SKM-1 (cell line): ENCODE data around the gene TOGARAM2.

ENCODE experiments used
- DNase-seq: peaks from one replicate; lab custom pipeline; 2025; ENCODE audit not compliant: unreplicated experiment; lab: John Stamatoyannopoulos, UW

Gene TOGARAM2

DNA sequence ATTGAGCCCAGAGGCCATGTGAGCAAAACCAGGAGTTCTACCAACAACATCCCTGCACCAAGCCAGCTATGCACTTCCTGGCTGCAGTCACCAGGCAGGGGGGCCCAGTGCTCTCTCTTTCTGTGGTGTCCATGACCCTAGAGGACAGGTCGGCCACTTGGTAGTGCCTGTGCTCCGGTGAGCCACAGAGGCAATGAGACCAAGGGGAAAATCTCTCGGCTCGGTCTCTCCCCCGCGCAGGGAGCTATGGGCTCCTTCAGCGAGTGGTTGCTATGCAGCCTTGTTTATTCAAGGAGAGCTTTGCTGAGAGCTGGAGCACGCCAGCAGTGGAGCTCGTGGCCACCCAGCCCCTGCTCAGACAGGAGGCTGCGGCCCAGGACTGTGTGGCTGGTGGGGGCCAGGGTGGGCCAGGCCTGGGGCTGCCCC, at the start of gene TOGARAM2:
TSS of gene TOGARAM2 (plus strand) at position 283 of the 426 bp plus-strand sequence. CDS start 13,537 bp downstream, outside the sequence.
- no peak for DNase-seq

DNA sequence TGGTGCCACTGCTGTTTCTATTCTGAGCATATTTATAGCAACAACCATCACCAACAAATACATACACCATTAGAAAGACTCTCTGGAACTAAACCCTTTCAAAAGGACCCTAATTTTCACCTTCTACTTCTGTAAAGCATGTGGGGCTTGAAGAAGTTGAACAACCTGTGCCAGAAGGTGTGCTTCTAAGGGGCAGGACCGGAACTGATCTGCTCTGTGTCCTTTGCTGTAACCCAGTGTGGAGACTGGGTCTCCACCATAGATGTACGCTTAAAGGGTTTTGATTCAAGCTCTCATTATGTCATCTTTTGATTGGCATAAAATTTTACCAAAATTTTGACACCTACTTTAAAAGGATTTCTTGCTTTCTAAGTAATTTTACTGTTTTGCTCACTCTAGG, 46.3 kb upstream of the TOGARAM2 start:
- no peak for DNase-seq

DNA sequence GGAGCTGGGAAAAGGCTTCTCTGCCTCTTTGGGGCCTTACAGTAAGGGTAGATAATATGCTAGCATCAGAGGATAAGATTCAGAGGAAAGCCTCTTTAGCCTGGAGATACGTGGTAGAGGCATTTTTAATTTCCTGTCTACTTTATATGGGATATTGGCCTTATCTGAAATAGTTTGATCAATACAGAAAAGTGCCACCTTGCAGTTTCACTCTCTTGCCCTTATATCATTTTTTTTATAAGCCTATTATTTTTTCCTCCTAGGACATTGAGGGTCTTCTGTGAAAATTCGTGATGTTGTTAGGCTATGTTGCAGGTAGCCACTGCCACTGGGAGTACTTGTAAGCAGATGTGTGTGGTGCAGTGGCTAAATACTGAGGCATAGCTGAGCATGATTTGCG, 40.1 kb upstream of the TOGARAM2 start:
- DNase-seq = no peak

DNA sequence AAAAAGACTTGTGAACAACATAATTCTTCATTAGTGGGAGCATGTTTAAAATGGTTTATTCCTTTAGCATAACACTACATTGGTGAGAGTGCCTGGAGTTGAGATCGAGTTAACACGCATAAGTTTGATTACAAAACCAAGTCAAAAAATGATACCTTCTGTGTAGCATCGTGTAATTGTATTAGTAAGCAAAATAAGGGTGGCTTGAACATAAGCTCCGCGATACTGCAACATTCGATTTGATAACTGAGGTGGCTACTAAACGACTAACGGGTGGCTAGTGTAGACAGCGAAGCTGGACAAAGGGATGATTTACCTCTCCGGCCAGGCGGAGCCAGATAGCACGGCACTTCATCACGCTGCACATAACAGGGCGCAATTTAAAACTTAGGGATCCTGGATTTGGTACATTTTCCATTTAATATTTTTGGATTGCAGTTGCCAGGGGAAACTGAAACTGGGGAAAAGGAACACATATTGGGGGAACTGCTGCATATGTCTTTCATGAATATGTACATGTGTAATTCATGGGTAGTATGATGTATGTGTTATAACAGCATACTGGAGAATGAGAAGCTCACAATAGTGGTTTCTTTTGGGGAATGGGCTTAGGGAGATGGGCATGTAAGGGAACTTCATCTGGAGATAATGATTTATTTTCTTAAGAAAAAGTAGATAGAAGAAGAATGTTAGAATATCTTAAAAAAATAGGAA, 36.4 kb upstream of the TOGARAM2 start:
- DNase-seq = no peak

DNA sequence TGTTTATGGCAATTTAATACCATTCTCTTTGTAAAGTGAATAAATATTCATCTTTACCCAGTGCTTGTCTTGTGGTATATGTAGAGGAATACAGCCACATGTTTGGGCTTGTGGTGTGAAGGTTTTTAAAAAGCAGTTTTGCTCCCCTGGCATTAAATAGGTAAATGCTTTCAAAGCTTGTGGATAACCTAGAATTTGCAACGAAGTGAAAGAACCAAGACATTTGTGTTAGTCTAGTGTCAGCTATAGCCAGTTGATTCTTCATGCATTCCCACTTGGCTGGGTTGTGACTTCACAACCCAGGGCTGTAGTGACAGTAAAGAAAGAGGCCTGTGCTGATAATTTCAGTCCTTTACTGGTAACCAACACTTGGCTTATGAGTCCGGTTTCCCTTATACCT, 32.9 kb upstream of the TOGARAM2 start:
- no peak for DNase-seq

DNA sequence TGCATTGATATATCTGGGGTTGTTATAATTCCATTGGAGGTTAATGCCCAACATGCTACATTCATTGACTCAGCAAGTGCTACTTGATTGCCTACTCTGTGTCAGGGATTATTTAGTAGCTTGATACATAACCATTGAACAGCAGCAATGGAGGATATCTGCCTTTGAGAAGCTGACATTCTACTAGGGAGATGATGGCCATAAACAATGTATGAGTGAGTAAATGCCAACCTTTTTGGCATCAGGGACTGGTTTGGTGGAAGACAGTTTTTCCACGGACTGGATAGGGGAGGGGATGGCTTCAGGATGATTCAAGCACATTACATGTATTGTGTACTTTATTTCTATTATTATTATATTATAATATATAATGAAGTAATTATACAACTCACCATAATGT, 31.9 kb upstream of the TOGARAM2 start:
- no peak for DNase-seq

DNA sequence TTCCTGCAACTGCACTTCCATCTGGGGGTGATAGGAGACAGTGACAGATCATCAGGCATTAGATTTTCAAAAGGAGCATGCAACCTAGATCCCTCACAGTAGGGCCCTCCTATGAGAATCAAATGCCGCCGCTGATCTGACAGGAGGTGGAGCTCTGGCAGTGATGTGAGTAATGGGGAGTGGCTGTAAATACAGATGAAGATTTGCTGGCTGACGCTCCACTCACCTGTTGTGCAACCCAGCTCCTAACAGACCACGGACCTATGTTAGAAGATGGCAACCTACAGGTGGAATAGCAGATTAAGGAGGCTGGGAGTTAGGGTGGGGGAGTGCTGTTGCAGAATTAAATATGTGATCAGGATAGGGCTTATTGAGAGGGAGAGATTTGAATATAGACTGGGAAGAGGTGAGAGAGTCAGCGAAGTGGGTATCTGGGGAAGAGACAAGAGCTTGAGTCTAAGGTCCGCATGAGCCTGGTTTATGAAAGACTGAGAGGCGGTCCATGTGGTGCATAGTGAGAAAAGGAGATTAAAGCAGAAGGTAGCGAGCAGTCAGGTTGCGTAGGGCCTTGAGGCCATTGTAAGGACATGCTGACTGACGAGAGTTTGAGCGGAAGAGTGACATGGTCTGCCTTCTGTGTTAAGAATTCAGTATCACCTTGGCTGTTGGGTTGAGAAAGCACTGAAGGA, 31.3 kb upstream of the TOGARAM2 start:
- no peak for DNase-seq

DNA sequence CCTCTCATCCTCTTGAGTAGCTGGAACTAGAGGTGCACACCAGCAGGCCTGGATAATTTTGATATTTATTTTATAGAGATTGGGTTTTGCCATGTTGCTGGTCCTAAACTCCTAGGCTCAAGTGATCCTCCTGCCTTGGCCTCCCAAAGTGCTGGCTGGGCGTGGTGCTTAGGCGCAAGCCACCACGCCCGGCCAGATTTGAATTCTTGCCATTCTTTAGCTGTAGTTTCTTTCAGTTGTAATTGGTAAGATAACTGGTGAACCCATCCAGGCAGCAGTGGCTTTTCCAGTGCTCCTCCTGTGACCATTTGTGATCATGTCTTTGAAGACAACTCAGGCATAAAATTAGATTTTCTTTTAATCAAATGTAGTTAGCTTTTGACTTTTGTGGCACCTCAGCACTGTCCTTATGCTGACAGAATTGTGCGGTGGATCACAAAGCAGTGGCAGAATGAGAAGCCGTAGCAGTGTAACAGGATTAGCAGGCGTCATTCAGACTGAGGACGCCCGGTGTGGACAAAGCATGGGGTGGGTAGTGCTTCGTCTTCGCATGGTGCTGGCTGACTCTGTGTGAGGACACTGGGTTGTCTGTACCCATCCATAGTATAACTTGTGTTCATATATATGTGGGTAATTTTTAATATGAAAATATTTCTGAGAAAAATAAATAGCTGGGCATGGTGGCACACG, 30.0 kb upstream of the TOGARAM2 start:
- no peak for DNase-seq

DNA sequence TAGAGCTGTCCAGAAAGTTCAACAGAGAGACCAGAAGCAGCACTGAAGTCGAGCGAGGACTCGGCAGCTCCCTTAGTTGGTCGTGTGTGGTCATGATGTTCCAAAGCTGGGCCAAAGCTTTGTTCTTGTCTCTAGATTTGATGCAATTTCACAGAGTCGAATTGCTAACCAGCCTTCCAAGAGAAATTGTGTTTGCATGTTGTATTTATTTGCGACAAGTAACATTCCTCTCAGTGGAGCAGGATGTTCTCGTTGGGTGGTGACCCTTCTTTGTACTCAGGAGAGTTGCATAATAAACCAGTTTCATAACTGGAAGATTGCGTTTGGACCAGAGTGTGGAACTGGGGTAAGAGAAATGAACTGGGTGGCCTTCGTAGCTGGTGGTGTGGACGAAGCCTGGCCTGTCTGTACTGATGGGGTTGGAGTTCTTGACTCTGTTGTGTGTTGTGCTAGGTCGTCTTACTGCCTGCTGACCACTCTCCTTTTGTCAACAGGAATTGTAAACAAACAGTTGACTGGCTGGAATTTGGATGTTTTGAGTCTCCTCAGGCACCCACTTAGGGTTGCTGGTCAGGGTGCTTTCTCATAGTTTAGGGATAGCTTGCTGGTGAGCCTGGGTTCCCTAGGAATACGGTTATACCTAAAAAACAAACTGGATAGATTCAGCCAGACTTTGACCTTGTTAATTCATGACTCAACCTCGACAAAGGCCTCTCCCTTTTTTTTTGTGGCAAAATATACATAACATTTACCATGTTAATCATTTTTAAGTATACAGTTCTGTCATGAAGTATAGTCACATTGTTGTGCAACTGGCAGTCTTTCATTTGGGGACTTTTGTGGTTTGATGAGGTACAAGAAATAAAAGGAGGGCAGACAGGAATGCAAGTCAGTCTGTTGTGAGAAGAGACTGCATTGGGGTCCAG, 28.9 kb upstream of the TOGARAM2 start:
- DNase-seq = peak; percentile 70

DNA sequence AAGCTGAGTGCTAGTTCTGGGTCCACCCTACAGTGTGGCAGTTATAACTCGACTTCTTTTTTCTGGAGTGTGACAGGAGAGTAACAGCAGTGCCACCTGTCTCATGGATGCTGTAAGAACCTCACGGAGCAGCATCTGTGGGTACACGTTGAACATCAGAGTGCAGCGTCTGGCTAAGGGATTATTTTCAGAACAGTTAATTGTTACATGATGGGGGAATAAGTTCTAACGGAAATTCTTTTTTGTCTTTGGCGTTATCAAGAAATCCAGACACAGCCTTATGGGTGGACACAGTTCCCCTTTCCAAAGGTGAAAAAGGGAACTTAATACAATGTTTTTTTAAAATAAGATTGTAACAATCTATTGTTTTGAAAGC, 28.3 kb upstream of the TOGARAM2 start:
- DNase-seq = peak; percentile 72

DNA sequence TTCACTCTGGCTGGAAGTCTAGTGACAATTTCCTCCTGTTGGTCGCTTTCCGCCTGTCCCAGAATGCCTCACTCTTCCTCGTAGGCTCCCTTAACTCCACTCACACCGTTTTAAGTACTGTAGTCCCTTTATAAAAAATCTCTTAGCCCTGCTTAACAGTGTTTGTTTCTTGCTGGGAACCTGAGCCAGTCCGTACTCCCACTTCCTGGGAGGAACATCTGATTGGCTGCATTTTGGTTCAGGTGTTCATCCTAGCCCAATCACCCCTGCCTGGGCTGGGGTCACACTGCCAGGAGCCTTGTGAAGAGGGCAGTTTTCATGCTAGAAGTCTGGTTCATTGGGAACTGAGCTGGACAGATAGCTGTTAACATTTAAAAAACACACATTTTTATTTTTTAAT, 25.6 kb upstream of the TOGARAM2 start:
- no peak for DNase-seq

DNA sequence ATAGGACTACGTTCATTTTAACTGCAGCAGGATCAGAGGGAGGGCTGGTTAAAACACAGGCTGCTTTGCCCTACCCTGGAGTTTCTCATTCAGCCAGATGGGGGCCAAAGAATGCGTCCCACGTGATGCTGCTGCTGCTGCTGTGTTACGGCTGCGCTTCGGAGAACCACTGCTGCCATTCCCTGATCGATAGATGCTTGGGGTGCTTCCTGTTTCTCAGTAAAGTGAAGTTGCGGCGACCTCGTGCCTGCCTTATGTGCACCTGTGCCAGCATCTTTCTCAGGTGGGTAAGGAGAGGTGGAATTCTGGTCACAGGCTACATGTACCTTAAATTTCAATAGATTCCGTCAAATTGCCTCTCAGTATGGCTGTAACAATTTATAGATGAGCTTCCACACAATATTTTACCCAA, 24.7 kb upstream of the TOGARAM2 start:
- DNase-seq = no peak

DNA sequence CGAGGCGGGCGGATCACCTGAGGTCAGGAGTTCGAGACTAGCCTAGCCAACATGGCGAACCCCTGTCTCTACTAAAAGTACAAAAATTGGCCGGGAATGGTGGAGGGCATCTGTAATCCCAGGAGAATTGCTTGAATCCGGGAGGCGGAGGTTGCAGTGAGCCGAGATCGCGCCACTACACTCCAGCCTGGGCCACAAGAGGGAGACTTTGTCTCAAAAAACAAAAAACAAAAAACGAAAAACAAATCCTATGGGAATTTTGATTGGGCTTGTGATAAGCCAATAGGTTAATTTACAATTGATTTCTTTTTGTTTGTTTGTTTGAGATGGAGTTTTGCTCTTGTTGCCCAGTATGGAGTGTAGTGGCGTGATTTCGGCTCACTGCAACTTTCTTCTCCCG, 24.2 kb upstream of the TOGARAM2 start:
- no peak for DNase-seq

DNA sequence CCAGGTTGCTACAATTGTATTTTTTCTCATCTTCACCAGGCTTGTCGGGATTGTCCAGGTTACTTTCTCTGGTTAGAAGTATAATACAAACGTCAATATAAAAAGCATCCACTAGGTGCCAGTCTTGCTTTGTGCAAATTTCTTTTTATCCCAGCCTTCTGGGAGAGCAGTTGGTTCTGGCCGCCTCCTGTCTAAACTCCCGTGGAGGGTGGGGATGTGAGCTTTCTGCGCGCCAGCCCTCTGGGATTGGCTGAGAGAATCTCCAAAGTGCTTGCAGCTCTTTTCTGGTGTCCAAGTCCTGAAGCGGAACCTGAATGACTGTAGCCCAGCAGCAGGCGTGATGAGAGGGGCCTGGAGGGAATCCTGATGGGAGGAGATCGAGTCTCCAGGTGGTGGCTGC, 22.4 kb upstream of the TOGARAM2 start:
- peak; percentile 50 for DNase-seq

DNA sequence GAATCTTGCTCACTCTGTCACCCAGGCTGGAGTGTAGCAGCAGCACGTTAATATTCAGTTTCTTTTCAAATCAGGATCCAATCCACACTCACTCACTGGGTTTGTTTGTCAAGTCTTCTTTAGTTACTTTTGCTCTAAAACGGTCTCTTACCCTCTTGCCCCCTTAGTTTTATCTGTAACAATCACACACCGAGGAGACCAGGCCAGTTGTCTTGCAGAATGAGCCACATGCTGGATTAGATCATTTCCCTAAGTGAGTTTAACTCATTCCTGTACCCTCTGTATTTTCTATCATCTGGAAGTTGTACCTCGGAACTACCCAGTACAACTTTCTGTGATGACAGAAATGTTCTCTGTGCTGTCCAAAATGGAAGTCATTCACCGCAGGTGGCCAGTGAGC, 20.7 kb upstream of the TOGARAM2 start:
- no peak for DNase-seq

DNA sequence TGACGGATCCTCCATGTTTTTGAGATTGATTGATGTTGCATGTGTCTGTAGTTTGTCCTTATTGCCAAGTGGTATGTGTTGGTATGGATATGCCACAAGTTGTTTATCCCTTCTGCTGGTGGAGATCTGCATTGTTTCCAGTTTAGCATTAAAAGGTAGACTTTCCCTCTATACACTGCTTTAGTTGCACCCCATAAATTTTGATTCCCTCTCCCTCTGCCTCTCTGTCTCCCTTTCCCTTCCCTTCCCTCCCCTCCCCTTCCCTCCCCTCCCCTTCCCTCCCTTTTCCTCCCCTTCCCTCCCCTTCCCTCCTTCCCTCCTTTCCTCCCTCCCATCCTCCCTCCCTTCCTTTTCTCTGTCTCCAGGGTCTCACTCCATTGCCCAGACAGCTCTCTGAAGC, 18.6 kb upstream of the TOGARAM2 start:
- DNase-seq = no peak

DNA sequence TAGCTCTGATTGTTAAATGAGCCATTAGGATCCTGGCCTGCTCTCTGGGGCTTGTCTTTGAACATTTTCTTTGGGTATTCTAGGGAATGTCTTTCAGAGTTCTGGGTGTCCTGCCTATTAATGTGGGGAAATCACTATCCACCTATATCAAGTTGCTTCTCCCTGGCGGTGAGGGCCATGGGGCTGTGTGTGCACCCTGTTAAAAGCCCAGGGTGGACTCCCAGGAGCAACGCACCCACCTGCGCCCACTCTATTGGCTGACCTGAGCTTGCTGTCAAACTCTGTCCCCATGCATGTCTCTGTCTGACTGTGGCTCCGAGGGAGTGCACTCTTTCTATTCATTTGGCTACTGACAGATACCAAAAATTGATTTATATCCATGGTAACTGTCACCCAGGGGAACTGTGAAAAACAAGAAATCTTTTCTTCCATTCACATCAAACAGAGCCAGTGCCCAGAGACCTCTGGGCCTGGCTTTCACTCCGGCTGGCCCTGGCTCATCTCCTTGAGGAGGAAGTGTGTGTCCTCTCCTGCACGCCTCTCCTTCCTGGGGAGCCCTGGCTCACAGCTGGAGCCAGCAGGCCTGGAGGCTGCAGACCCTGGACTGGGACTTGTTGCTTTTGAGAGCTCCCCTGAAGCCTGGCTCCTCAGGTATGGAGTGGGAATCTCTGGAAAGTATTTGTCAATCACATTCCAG, 10.5 kb upstream of the TOGARAM2 start:
- DNase-seq = no peak

DNA sequence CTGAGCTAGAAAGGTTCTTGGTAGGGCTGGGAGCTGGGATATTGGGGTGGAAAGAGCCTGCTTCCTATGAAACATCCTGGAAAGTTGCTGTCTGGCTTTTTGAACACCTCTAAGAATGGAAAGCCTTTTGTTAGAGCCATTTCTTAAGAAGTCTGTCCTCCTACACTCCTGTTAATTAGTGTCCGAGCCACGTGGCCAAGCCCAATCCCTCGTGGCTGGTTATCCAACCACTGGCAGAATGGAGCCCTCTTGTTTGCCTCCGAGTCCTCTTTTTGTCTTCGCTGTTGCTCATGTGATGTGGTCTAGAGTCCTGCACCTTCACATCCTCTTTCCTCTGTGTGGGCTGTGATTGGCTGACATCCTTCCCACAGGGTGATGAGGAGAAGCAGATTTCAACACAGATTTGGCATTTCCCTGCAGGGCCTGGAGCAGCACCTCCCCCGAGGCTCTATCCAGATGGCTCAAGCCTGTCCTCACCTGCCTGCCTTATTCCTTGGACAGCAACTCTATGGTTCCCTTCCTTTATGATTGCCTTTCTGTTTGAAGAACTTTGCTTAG, 8.2 kb upstream of the TOGARAM2 start:
- DNase-seq = no peak

DNA sequence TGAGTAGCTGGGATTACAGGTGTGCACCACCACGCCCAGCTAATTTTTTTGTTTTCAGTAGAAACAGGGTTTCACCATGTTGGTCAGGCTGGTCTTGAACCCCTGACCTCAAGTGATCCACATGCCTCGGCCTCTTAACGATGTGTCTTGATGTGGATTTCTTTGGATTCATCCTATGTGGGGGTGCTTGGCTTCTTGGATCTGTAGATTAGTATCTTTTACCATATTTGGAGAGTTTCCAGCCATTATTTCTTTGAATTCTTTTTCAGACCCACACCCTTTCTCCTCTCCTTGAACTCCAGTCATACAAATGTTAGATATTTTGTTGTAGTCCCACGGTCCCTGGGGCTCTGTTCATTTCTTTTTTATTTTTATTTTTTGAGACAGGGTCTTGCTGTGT, 6.8 kb upstream of the TOGARAM2 start:
- DNase-seq = no peak

DNA sequence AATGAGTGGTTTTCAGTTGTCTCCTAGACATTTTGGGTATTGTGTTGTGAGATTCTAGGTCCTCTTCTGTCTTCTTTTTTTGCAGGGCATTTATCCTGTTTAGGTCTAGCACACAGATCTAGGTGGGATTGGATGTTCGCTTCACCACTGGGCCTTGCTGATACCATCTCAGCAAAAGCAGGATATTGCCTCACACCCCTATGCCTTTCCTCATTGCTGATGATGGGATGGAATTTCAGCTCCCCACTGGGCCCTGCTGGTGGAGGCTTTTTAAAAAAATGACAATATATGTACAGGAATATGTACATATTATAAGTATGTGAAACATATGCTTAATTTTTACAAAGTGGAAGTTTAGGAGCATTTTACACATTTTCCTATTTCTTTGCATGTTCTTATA, 5.4 kb upstream of the TOGARAM2 start:
- DNase-seq = no peak
